CD4-positive, alpha-beta T cell treated with Interleukin-17A for 4 hours (primary cell): ENCODE measurements around the gene KIF16B.
"Not testable (repeated sequence)": the region's sequence is repeated elsewhere in the genome, so short reads cannot be mapped to it uniquely, and the experiment has no call there.

Experiments
- DNase-seq: peaks from one replicate; pipeline ENCODE4 v3.0.0-alpha.2; 2020; ENCODE audit warnings: mixed read lengths

KIF16B gene

DNA sequence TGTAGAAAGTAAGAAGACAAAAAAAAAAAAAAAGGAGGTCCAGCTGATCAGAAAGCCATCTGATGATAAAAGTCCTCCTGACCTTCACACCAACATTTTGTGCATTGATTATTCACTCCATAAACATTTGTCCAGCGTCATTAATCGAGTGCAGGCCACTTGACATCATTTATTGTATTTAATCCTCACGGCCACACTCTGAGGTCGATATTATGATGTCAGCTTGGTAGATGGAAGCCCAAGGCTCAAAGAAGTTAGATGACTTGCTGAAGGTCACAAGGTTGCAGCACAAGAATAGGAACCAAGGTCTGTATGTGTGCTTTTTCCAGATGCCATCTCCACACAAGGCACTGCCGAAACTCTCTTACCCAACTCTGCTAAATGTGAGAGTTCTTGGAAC, 328.4 kb downstream of the KIF16B start:
- DNase-seq: no peak

DNA sequence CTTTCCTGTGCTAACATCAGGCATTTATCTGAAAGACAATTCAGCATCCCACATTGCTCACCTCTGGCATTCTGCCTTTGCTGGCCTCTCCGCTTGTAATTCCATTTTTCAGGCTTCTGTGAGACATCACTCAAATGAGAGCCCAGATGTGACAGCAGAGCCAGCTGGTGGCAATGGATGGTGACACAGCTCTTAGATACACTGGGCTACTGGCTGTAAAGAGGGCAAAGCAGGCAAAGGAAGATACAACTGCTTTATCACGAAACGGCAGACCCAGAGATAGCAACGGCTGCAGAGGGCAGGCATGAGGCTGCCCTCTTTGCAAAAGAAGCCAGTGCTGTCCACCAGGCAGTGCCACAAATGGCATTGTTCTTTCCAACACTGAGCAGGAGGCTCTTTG, 329.8 kb downstream of the KIF16B start:
- DNase-seq: no peak

DNA sequence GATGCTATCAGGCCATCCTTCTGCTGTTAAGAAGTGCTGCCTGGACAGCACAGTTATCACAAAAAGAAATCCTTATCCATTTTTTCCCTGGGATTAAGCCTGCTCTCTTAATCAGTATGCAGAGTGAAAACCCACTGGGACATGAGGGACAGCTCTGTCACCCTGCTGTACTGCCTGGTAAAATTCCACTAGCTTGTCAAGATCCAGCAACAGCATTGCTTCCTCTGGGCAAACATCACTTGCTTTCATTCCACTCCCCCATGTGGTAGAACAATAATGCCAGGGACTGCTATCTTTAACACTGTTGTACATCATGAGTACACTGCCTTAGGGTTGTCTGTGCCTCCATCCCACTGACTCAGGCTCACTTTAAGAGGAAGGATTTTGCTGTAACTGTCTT, 331.3 kb downstream of the KIF16B start:
- DNase-seq: no peak

DNA sequence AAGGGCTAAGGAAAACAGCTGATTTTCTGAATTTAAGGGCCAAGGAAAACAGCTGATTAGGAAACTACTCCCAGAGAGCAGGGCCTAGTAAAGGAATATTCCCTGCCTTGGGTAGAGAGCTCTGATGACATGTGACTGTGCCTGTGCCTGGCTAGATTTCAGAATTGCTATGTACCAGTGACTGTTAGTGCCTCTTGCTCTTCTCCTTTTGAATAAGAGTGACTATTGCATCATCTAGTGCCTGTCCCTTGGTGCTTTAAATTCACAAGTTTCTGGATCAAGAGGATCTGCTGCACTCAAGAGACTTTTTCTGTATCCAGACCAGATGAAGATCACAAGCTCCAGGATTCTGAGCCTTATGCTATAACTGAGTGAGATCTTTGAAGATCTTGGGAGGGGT, 332.9 kb downstream of the KIF16B start:
- no peak for DNase-seq

DNA sequence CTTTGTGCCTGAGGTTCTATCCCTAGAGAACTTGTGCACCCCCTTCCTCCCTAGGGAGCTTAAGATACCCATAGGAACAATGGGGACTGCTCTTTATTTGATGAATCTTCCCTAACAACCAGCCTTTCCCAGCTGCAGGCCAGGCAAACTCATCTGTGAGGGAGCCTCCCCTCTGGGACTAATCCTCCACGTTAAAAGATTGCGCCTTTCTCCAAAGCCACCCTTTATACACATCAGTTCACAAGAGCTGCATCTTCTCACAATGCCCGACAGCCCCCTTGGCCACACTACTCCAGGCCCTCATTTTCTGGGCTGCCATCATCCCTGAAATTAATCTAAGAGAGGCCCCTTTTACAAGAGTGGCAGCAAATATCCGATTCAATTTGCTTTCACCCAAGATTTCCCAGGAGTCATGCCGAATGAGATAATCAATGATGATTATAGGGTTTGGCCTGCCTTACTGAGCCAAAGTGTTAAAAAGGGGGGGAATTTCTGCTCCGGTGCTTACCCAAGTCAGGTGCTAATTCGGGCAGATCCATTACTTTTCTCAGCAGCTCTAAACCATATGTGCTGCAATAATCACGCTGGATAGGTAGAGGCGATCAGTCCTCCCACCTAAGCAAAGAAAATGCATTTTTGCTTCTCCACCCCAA, 336.5 kb downstream of the KIF16B start:
- no peak for DNase-seq

DNA sequence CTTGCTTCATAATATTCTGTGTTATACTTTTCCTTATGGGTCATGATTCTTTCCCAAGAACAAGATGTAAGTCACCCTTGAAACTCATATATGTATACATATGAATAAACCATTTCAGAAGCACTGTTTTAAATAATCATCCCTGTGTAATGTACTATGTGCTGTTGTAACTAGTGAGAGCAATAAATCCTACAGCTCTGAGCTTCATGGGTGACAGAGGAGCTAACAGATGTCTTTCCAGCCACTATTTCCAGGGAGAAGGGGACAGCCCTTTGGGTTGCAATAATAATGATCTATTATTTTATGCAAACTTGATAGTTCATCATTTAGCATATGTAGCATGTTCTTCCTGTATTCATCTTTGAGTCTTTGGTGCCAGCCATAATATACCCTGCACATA, 342.8 kb downstream of the KIF16B start:
- DNase-seq: no peak

DNA sequence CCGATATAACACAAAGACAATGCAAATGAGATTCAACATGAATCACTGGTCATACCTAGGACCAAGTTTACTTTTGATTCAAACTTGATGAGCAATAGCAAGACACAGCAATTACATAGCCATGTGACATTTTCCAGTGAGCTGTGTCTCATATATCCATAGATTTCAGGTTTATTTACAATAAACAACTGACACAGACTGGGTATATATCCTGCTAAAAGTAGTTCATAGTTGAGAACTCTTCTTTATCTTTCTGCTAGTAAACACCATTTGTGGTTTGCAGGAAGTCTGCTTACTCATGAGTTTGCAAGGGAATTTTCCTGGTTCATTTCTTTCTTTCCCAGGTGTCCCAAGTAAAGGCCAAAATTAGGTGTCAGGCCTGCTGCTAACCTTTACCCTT, 343.4 kb downstream of the KIF16B start:
- no peak for DNase-seq

DNA sequence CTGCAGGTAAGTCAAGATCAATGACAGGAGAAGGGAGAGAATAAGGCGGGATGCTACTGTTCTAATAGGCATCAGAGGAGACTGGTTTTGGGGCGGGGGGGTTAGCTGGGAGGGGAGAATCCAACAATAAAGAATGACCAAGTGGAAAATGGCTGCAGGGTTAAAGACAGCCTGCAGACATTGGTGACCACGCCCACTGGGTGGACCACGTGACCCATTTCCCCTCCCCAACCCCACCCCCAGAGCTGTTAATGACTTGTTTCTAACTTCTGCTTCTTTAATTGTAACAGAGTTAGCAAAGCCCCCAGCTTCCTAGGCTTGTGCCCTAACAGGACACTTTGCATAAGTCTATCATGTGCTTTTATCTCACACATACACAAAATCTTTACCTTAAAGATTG, 344.5 kb downstream of the KIF16B start:
- DNase-seq: no peak

DNA sequence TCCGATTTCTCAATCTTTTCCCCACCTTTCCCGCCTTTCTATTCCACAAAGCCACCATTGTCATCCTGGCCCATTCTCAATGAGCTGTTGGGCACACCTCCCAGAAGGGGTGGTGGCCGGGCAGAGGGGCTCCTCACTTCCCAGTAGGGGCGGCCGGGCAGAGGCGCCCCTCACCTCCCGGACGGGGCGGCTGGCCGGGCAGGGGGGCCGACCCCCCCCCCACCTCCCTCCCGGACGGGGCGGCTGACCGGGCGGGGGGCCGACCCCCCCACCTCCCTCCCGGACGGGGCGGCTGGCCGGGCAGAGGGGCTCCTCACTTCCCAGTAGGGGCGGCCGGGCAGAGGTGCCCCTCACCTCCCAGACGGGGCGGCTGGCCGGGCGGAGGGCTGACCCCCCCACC, 346.3 kb downstream of the KIF16B start:
- DNase-seq: not testable (repeated sequence)

DNA sequence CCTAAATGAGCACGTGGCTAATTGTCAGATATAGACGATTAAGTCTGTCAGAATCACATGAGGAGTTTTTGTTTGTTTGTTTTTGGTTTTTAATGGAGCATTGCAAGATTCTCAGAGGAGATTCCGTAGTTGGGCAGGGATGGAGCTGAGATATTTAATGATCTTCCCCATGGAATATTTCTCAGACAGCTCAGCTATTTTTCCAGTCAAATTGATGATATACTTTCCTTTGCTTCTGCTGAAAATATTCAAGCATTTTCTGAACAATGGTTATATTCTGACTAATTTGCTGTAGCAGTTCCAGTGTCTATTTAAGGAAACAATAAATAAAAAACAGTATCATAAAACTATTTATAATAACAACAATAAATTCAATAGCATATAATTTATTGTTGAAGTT, 348.4 kb downstream of the KIF16B start:
- DNase-seq: no peak

DNA sequence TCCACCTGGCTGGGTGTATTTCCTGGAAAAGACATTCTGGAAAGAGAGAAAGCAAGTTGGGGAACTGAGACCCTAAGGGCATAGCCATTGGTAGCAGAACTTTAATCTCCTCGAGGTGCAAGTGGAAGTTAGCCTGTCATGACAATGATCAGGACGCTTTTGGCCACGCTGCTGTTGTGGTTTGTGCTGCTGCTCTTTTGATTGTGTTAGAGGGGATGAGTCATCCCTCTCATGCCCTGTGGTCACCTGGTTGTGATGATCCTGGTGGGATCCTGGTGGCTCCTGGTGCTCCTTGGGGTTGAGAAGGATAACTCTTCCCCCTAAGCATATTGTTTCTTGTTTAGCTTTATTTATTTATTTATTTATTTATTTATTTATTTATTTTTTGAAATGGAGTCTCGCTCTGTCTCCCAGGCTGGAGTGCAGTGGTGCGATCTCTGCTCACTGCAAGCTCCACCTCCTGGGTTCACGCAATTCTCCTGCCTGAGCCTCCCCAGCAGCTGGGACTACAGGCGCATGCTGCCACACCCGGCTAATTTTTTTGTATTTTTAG, 350.3 kb downstream of the KIF16B start:
- DNase-seq: no peak
